SU-DHL-6 (cell line): ENCODE data around the gene SMOC2.
"Not testable (repeated sequence)": the region's sequence is repeated elsewhere in the genome, so short reads cannot be mapped to it uniquely, and the experiment has no call there.

ENCODE experiments used
- H2AFZ ChIP-seq: fragments of 200-600 bp; sonication (generic); 2 replicates; pipeline ENCODE4 v1.6.1; 2014; ENCODE audit warnings: low read depth, mild to moderate bottlenecking, moderate library complexity, mixed read lengths, antibody characterized with exemption, low read length; ENCODE audit not compliant: severe bottlenecking
- H3F3A ChIP-seq: fragments of 200-600 bp; shearing (Covaris generic); 2 replicates; pipeline ENCODE4 v1.6.0; 2016; ENCODE audit warnings: antibody characterized with exemption, mild to moderate bottlenecking; ENCODE audit not compliant: insufficient read depth
- H3K27ac ChIP-seq: fragments of 200-600 bp; sonication (generic); 2 replicates; pipeline ENCODE4 v1.5.1; 2016; ENCODE audit warnings: low read depth, mild to moderate bottlenecking, low read length, moderate library complexity, mixed read lengths
- H3K27me3 ChIP-seq: fragments of 200-600 bp; sonication (generic), shearing (Covaris generic); 2 replicates; pipeline ENCODE4 v1.6.0; 2014; ENCODE audit warnings: mild to moderate bottlenecking, low read length
- H3K36me3 ChIP-seq: fragments of 200-600 bp; sonication (generic); 2 replicates; pipeline ENCODE4 v1.6.1; 2014; ENCODE audit warnings: mild to moderate bottlenecking, low read length, mixed read lengths
- H3K4me2 ChIP-seq: fragments of 300-600, 200-600 bp; shearing (Covaris generic), sonication (generic); 2 replicates; pipeline ENCODE4 v1.6.0; 2014; ENCODE audit warnings: low read length, low read depth, mild to moderate bottlenecking; ENCODE audit not compliant: poor library complexity, severe bottlenecking
- H3K4me3 ChIP-seq: fragments of 200-600 bp; sonication (generic); 2 replicates; pipeline ENCODE4 v1.5.1; 2014; ENCODE audit warnings: antibody characterized with exemption, low read length, mild to moderate bottlenecking, mixed read lengths; ENCODE audit not compliant: insufficient read depth, poor library complexity, severe bottlenecking
- H3K79me2 ChIP-seq: fragments of 200-600 bp; sonication (generic); 2 replicates; pipeline ENCODE4 v1.6.1; 2014; ENCODE audit warnings: mild to moderate bottlenecking, low read length, moderate library complexity; ENCODE audit not compliant: insufficient read depth
- H3K9ac ChIP-seq: fragments of 200-600 bp; sonication (generic); 2 replicates; pipeline ENCODE4 v1.7.0; 2014; ENCODE audit warnings: mild to moderate bottlenecking, low read length
- H3K9me2 ChIP-seq: fragments of 200-600 bp; sonication (generic); replicated peaks from 2 replicates; pipeline ENCODE4 v1.6.1; 2014; ENCODE audit warnings: low read length; ENCODE audit not compliant: insufficient read depth
- H3K9me3 ChIP-seq: fragments of 200-600 bp; sonication (generic); 2 replicates; pipeline ENCODE4 v1.6.1; 2014; ENCODE audit warnings: low read length, mixed read lengths; ENCODE audit not compliant: insufficient read depth
- H4K20me1 ChIP-seq: fragments of 200-600 bp; sonication (generic); 2 replicates; pipeline ENCODE4 v1.6.1; 2014; ENCODE audit warnings: low read depth, mild to moderate bottlenecking, antibody characterized with exemption, low read length, moderate library complexity, mixed read lengths
- CTCF ChIP-seq: fragments of 200-600 bp; sonication (generic); IDR thresholded peaks from one replicate; pipeline ENCODE4 v1.5.1; 2017; ENCODE audit warnings: antibody characterized with exemption, mild to moderate bottlenecking, low read length, moderate library complexity; ENCODE audit not compliant: insufficient read depth, poor library complexity, severe bottlenecking
- EZH2phosphoT487 ChIP-seq: fragments of 200-600 bp; sonication (generic), shearing (Covaris generic); conservative IDR thresholded peaks from 2 replicates; pipeline ENCODE4 v1.6.1; 2018; ENCODE audit warnings: mild to moderate bottlenecking, antibody characterized with exemption, low read length, moderate library complexity, mixed read lengths

Gene SMOC2

DNA sequence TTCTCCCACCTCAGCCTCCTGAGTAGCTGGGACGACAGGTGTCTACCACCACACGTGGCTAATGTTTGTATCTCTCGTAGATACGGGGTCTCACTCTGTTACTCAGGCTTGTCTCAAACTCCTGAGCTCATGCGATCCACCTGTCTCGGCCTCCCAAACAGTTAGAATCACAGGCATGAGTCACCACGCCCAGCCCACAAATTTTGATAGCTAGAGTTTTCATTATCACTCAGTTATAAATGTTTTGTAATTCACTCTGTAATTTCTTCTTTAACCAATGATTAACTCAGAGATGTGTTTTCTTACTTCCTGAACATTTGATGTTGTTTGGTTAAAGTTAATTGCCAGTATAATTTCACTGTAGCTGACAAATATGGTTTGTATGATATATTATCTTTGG lies 249.3 kb downstream of the SMOC2 start:
- H3K27ac ChIP-seq = no peak overlapping the region
- no peaks in the 10 kb centered on the region for H3K27me3 ChIP-seq
- no peaks in the 10 kb centered on the region for H3F3A ChIP-seq
- H3K9me2 ChIP-seq = no peaks in the 10 kb centered on the region
- H3K79me2 ChIP-seq = no peaks in the 10 kb centered on the region
- H2AFZ ChIP-seq = no peak overlapping the region
- H3K4me3 ChIP-seq = no peak overlapping the region
- H3K4me2 ChIP-seq = no peak overlapping the region
- no peaks in the 10 kb centered on the region for H3K36me3 ChIP-seq
- no peaks in the 10 kb centered on the region for H4K20me1 ChIP-seq
- H3K9me3 ChIP-seq = no peaks in the 10 kb centered on the region
- H3K9ac ChIP-seq = no peak overlapping the region
- TF ChIP-seq EZH2phosphoT487 = no peak

- Histone ChIP-seq H3K9ac (no peak overlapping the region), H3K4me3 (no peak overlapping the region), H3K36me3 (no peaks in the 10 kb centered on the region), H3K27ac (no peak overlapping the region), H3K4me2 (no peak overlapping the region), H3K79me2 (no peaks in the 10 kb centered on the region), H4K20me1 (no peaks in the 10 kb centered on the region), H3F3A (no peaks in the 10 kb centered on the region), H3K9me3 (no peaks in the 10 kb centered on the region), H2AFZ (no peak overlapping the region), H3K27me3 (no peaks in the 10 kb centered on the region), H3K9me2 (no peaks in the 10 kb centered on the region)
- TF ChIP-seq EZH2phosphoT487 = no peak
- TF ChIP-seq CTCF = no peak
Measured at GRCh38 chr6:168691774-168692173, 250.8 kb downstream of the SMOC2 start.

DNA sequence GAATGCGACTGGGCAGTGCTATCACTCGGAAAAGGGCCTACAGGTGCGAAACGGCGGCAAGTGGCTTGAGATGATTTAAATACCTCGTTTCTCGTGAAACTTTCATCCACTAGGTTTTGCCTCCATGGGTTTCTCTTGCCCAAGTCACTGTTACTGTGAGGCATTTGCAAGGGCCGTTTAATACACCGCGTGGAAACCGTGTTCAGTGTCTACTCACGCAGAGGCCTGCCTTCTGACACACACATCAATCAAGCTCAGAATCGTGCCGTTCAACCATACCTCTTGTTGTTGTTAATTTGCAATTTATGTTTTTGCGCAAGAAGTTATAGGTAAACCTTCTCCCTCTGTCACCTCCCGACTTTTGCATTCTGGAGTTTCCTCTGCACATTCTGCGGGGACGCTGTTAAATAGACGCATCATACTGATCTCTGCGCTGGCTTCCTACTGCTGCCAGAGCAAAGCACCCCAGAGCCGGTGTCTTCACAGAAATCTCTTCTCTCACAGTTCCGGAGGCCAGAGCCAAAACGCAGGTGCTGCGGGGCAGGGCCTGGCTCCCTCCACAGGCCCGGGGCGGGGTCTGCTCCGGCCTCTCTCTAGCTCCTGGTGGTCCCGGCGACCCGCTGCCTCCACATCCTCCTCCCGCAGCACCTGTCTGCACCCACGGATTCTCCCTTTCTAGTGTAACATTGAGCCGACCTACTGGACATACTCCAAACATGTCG lies 251.4 kb downstream of the SMOC2 start:
- Histone ChIP-seq H3F3A (no peaks in the 10 kb centered on the region), H4K20me1 (no peaks in the 10 kb centered on the region), H3K4me2 (no peak overlapping the region), H3K9me3 (no peaks in the 10 kb centered on the region), H3K36me3 (no peaks in the 10 kb centered on the region), H3K4me3 (no peak overlapping the region), H3K27ac (no peak overlapping the region), H3K79me2 (no peaks in the 10 kb centered on the region), H3K9ac (no peak overlapping the region), H3K27me3 (no peaks in the 10 kb centered on the region), H3K9me2 (no peaks in the 10 kb centered on the region), H2AFZ (no peak overlapping the region)
- TF ChIP-seq EZH2phosphoT487 (no peak), CTCF (no peak)

- not testable (repeated sequence) for H4K20me1 ChIP-seq, H3K27me3 ChIP-seq, H3K79me2 ChIP-seq, H3K36me3 ChIP-seq, H3K9me3 ChIP-seq, H3K9ac ChIP-seq, H3F3A ChIP-seq, H3K9me2 ChIP-seq, H3K4me2 ChIP-seq, H2AFZ ChIP-seq, H3K27ac ChIP-seq, H3K4me3 ChIP-seq
Measured at GRCh38 chr6:168692915-168693257, 251.9 kb downstream of the SMOC2 start.

- not testable (repeated sequence) for H3K4me3 ChIP-seq, H3F3A ChIP-seq, H3K9ac ChIP-seq, H3K36me3 ChIP-seq, H3K4me2 ChIP-seq, H3K9me3 ChIP-seq, H3K27ac ChIP-seq, H3K79me2 ChIP-seq, H3K9me2 ChIP-seq, H2AFZ ChIP-seq, H4K20me1 ChIP-seq, H3K27me3 ChIP-seq
Measured at GRCh38 chr6:168694797-168695196, 253.8 kb downstream of the SMOC2 start.
